Skeletal muscle tissue (tissue), 4 donors: ENCODE data around the gene C2CD2. TPM values are rescaled to one million over a fixed set of nuclear protein-coding genes. Genes with fewer than 3 reads are reported as not detected.

Experiments used
- H3K27ac ChIP-seq: one replicate; pipeline ENCODE4 v1.7.0; 2013; ENCODE audit warnings: mild to moderate bottlenecking, low read depth, low read length, inconsistent platforms
- H3K27me3 ChIP-seq, 3 donors: one replicate each; pipeline ENCODE4 v1.7.0; 2013; ENCODE audit warnings: low read length in 3 of 3; ENCODE audit not compliant: control insufficient read depth in 3 of 3, insufficient read depth in 3 of 3
- H3K36me3 ChIP-seq, 3 donors: one replicate each; pipeline ENCODE4 v1.7.0; 2013; ENCODE audit warnings: low read length in 3 of 3; ENCODE audit not compliant: control insufficient read depth in 3 of 3, insufficient read depth in 3 of 3
- H3K4me1 ChIP-seq, 3 donors: one replicate each; pipeline ENCODE4 v1.7.0; 2013; ENCODE audit warnings: low read length in 3 of 3, mild to moderate bottlenecking in 3 of 3; ENCODE audit not compliant: control insufficient read depth in 3 of 3, insufficient read depth in 3 of 3
- H3K4me3 ChIP-seq, 3 donors: one replicate each; pipeline ENCODE4 v1.7.0; 2013; ENCODE audit warnings: low read length in 3 of 3
- H3K9ac ChIP-seq, 3 donors: one replicate each; pipeline ENCODE4 v1.7.0; 2013; ENCODE audit warnings: low read length in 3 of 3, mild to moderate bottlenecking in 3 of 3, moderate library complexity in 2 of 3, low read depth in 1 of 3
- H3K9me3 ChIP-seq, 3 donors: one replicate each; pipeline ENCODE4 v1.7.0; 2013; ENCODE audit warnings: low read length in 3 of 3; ENCODE audit not compliant: control insufficient read depth in 3 of 3
- total RNA-seq: library from RNA; depleted of rRNA; stranded (reverse); fragments of >200 nt; gene quantifications from one replicate; pipeline ENCODE4 v1.2.3, GENCODE V29; 2014
- donor health status: Osteomylitis.

Gene C2CD2
- total RNA-seq, 1 donor from 2014 or later = 7.3 TPM

DNA sequence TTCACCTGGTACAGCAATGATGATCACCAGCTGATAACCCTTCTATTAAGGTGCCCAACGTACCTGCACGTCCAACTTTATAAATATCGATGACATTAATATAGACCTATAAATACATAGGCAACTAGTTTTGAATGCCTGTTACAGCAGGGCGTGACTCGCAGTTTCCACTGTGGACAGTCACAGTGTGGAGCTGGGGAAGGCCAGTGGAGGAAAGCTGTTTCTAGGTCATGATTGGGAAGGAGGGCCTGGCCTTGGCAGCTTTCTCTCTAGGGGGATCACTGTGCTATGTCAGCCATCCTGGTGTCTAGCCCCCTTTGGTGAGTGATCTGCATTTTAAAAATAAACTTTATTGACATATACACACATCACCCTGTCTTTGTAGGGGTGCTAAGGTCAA, 70.2 kb downstream of the C2CD2 start:
- H3K4me3 ChIP-seq = no peak overlapping the region
- no peaks in the 10 kb centered on the region for H3K9me3 ChIP-seq
- H3K9ac ChIP-seq = no peak overlapping the region
- H3K27me3 ChIP-seq = no peaks in the 10 kb centered on the region
- peaks cover 0 to 4% (median 4%) of the 10 kb centered on the region in 3 donors for H3K4me1 ChIP-seq
- H3K27ac ChIP-seq = no peak overlapping the region
- H3K36me3 ChIP-seq = no peaks in the 10 kb centered on the region

- no peak overlapping the region for H3K9ac ChIP-seq
- H3K27ac ChIP-seq = no peak overlapping the region
- peaks cover 7 to 12% (median 11%) of the 10 kb centered on the region in 3 donors for H3K4me1 ChIP-seq
- no peaks in the 10 kb centered on the region for H3K27me3 ChIP-seq
- H3K9me3 ChIP-seq = no peaks in the 10 kb centered on the region
- no peaks in the 10 kb centered on the region for H3K36me3 ChIP-seq
- no peak overlapping the region for H3K4me3 ChIP-seq
Observed at GRCh38 chr21:41881051-41881450, 72.8 kb downstream of the C2CD2 start.

DNA sequence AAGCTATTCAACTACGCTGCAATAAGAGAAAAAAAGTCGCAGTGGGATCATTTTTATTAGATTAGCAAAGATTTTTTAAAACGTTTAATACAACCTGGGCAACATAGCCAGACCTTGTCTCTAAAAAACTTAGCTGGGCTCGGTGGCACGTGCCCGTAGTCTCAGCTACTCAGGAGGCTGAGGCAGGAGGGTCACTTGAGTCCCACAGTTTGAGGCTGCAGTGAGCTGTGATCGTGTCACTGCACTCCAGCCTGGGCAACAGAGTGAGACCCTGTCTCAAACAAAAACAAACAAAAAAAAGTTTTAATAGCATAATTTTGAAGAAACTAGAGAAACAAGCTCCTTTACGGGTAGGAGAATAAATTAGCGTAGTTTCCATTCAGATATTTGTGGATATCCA, 73.7 kb downstream of the C2CD2 start:
- Histone ChIP-seq H3K27ac (no peak overlapping the region), H3K9me3 (no peaks in the 10 kb centered on the region), H3K4me1 (peaks cover 7 to 13% (median 12%) of the 10 kb centered on the region in 3 donors), H3K27me3 (no peaks in the 10 kb centered on the region), H3K36me3 (no peaks in the 10 kb centered on the region), H3K9ac (peak overlapping the region in 2 of 3 donors; percentile 83 to 86), H3K4me3 (peak overlapping the region; percentile 76 to 81 (median 80))

DNA sequence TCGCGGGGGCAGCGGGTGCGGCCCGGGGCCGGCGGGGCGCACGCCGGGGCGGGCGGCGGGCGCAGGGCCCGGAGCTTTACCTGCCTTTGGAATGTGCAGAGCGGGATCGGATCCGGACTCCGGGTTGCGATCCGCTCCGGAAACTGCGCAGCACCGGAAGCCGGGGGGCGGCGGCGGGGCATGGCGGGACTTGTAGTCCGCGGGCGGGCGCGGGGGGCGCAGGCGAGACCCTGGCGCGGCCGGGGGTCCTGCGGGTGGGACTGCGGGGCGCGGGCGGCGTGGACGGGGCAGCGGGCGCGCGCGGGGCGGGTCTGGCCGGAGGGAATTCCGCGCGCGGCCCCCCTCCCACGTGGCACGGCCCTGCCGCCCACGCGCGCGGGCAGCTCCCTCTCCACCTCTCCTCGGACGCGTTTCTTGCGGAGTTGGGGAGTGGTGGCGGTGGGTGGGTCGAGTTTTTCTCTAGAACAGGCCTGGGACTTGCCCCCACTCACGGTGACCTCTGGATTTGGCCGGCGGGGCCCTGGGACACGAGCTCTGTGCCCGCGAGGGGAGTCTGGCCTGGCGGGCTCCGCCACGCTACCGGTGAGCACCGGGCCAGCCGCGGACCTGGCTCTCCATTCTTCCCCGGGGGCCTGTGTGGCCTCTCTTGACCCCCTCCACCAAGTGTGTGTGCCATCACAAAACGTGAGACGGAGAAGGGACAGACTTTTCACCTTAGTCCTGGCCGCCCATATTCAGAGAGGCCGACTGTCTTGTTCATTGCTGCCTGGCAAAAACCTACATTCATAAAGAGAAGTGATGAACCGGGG, 74.4 kb downstream of the C2CD2 start, which contains the start of gene PRDM15:
Gene PRDM15 (minus strand): TSS at position 155 of the 809 bp plus-strand sequence. CDS start 18,981 bp downstream, outside the sequence.
- H3K4me3 ChIP-seq = peak within 1 kb of the TSS; percentile 85 to 88 (median 85)
- H3K4me1 ChIP-seq = peaks cover 7 to 15% (median 12%) of the 10 kb centered on the region in 3 donors
- H3K9me3 ChIP-seq = no peaks in the 10 kb centered on the region
- H3K27ac ChIP-seq = peak within 1 kb of the TSS; percentile 75
- H3K36me3 ChIP-seq = no peaks in the 10 kb centered on the region
- H3K27me3 ChIP-seq = no peaks in the 10 kb centered on the region
- peak within 1 kb of the TSS; percentile 84 to 90 (median 88) for H3K9ac ChIP-seq

DNA sequence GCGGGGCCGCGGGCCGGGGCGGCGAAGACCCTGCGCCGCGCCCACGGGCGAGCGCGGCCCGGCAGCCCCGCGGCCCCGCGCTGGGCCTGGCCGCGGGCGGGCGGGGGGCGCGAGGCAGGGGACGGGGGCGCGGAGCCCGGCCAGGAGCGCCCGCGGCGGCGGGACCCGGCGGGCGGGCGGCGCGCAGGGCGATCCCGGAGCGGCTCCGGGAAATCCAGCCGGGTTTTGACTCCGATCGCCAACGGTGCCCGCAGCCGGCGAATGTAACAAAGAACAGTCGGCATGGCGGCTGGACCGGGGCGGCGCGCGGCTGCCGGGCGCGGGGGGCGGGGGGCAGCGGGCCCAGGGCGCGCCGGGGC, 75.0 kb downstream of the C2CD2 start:
- no peaks in the 10 kb centered on the region for H3K27me3 ChIP-seq
- peaks cover 7 to 15% (median 12%) of the 10 kb centered on the region in 3 donors for H3K4me1 ChIP-seq
- H3K4me3 ChIP-seq = peak overlapping the region in 2 of 3 donors; percentile 85
- H3K9me3 ChIP-seq = no peaks in the 10 kb centered on the region
- no peak overlapping the region for H3K27ac ChIP-seq
- H3K36me3 ChIP-seq = no peaks in the 10 kb centered on the region
- H3K9ac ChIP-seq = peak overlapping the region in 1 of 3 donors; percentile 88

DNA sequence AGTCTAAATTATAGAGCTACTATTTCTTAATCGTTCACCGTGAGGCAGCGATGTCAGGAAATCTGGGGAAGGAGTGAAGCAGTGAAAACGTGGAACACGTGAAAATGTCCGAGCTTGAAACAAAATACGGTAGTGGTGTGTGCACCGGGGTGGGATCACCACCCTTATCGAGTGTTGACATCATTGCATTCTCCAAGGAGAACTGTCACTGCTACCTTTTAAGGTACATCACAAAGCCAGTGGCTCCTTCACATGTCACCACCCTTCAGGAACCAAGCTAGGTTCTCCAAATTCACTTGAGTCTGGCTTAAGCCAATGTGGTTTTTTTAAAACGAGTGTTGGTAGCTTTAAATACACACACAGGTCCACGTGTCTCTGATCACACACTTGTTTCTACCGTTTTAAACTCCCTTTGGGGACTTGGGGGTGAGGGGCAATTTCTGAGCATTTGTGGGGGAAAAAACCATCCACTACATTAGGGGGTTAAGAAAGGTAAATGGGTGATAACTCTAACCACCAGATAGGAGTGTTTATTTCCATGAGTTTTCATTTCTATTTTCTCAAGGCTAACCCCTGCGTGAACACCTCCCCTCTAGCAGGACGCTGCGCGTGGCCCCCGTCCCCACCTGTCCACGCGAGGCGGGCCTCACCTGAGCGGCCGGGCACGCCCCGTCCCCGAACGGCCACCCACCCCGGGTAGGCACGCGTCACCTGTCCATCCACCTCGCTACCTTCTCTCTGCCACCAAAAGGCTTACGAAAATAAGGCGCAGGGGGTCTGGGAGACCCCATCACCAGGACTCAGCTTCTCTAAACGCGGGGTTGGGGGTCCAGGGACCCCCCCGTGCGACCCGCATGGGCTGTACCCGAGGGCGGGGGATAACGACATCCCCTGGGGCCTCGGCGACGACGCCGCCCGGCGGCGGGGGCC, 75.7 kb downstream of the C2CD2 start:
- Histone ChIP-seq H3K27me3 (no peaks in the 10 kb centered on the region), H3K9ac (peak overlapping the region; percentile 84 to 90 (median 88)), H3K9me3 (no peaks in the 10 kb centered on the region), H3K4me1 (peaks cover 7 to 15% (median 12%) of the 10 kb centered on the region in 3 donors), H3K4me3 (peak overlapping the region; percentile 85 to 88 (median 85)), H3K36me3 (no peaks in the 10 kb centered on the region), H3K27ac (peak overlapping the region; percentile 31)

DNA sequence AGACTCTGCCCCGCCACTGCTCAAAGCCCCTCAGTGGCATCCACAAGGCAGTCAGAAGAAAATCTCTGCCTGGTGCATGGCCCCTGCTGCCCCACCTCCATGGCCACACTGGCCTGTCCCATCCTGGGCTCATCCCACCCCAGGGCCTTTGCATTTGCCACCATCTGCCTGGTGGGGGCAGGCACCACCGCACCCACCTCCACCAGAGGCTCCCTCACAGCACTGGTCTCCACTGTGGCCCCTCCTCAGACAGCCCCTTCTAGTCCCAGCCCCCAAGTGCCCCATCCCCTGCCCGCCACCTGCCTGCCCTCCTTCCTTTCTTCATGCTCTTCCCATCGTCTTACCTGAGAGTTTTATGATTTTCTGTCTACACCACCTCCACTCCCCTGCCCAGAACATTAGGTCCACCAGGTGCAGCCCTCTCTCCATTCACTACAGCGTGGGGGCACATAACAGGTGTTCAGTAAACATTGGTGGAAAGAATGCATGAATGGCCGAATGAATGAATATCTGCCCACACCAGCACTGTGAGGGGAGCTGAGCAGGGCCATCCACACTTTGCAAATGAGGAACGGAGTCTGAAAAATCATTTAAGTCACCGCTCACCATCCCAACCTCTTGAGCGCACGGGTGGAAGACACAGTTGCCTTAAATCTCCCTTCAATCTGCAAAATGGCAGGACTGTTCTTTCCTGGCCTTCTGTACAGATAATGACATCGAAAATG, 76.7 kb downstream of the C2CD2 start:
- Histone ChIP-seq H3K9ac (no peak overlapping the region), H3K36me3 (peaks cover 0 to 3% (median 0%) of the 10 kb centered on the region in 3 donors), H3K9me3 (no peaks in the 10 kb centered on the region), H3K27me3 (no peaks in the 10 kb centered on the region), H3K4me1 (peaks cover 7 to 15% (median 12%) of the 10 kb centered on the region in 3 donors), H3K27ac (no peak overlapping the region), H3K4me3 (peak overlapping the region in 2 of 3 donors; percentile 85 to 88)

DNA sequence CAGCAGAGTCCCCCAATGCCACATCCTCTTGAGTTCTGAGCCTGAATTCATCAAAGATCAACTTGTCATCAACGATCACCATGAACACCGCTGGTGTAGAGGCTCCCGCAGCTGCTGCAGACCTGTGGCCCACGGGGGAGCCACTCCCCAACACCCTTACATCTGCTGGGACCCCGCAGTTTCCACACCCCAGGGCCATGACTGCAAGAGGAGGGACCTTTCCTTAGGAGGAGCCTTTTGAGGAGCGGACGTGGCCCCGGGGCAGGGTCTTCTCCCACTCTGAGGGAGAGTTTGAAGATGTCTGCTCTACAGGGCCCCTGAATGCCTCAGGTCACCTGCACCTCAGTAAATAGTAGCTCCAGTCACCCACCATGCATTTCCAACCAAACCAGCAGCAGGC, 77.4 kb downstream of the C2CD2 start:
- H3K36me3 ChIP-seq = peaks cover 0 to 3% (median 0%) of the 10 kb centered on the region in 3 donors
- no peak overlapping the region for H3K9ac ChIP-seq
- no peaks in the 10 kb centered on the region for H3K27me3 ChIP-seq
- no peaks in the 10 kb centered on the region for H3K9me3 ChIP-seq
- no peak overlapping the region for H3K27ac ChIP-seq
- peaks cover 7 to 15% (median 12%) of the 10 kb centered on the region in 3 donors for H3K4me1 ChIP-seq
- no peak overlapping the region for H3K4me3 ChIP-seq

DNA sequence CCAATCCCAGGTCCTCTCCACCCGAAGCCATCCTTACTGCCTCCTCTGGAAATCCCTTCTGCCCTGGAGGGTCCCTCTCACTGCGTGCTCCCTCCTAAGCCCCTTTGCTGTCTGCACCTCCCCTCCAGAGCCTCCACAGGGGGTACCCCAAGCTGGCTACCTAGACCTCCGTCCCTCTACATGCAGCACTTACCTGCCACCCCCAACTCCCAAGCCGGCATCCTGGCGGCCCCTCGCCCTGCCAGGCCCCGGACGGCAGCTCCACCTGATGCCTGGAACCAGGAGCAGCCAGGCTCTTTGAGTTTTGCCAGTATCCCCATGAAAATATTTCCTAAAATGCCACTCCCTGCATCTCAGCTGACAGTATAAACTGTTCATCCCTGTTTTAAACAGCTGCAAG, 78.7 kb downstream of the C2CD2 start:
- Histone ChIP-seq H3K4me1 (peaks cover 7 to 15% (median 12%) of the 10 kb centered on the region in 3 donors), H3K4me3 (no peak overlapping the region), H3K27ac (no peak overlapping the region), H3K36me3 (peaks cover 0 to 3% (median 0%) of the 10 kb centered on the region in 3 donors), H3K27me3 (no peaks in the 10 kb centered on the region), H3K9me3 (no peaks in the 10 kb centered on the region), H3K9ac (no peak overlapping the region)
